Nephron progenitor cell (in vitro differentiated cells): ENCODE measurements around the gene RNF157.

Source experiments
- DNase-seq: peaks from one replicate; pipeline ENCODE4 v3.0.0; 2021
- H3K27ac Mint-ChIP-seq: 2 replicates; pipeline ENCODE4 v1.8.0; 2021; ENCODE audit warnings: mild to moderate bottlenecking, moderate library complexity, mixed read lengths
- H3K27me3 Mint-ChIP-seq: 2 replicates; pipeline ENCODE4 v1.8.0; 2021; ENCODE audit warnings: mild to moderate bottlenecking, low read depth, mixed read lengths; ENCODE audit not compliant: poor library complexity
- H3K36me3 Mint-ChIP-seq: 2 replicates; pipeline ENCODE4 v1.8.0; 2021; ENCODE audit warnings: low read depth, mixed read lengths
- H3K4me1 Mint-ChIP-seq: 2 replicates; pipeline ENCODE4 v1.8.0; 2021; ENCODE audit warnings: mixed read lengths
- H3K4me3 Mint-ChIP-seq: 2 replicates; pipeline ENCODE4 v1.8.0; 2021; ENCODE audit warnings: mild to moderate bottlenecking, moderate library complexity, mixed read lengths
- H3K9me3 Mint-ChIP-seq: 2 replicates; pipeline ENCODE4 v1.8.0; 2021; ENCODE audit warnings: mild to moderate bottlenecking, moderate library complexity, mixed read lengths
- TF ChIP-seq, protein P1 (sequence below): fragments of 200-600 bp; sonication (generic); IDR thresholded peaks from 2 replicates; pipeline ENCODE4 v1.5.0; 2021; ENCODE audit warnings: antibody characterized with exemption

The RNF157 gene

GRCh38 chr17:76102944-76103273 lies 137.4 kb downstream of the RNF157 start:
- DNase-seq, result no peak
- Mint-ChIP-seq H3K36me3 (peaks cover 37% of the 10 kb centered on the region), H3K4me3 (peak overlapping the region; percentile 92), H3K27ac (peak overlapping the region; percentile 5), H3K9me3 (no peaks in the 10 kb centered on the region), H3K27me3 (peaks cover 3% of the 10 kb centered on the region), H3K4me1 (peaks cover 12% of the 10 kb centered on the region)
- TF ChIP-seq, protein P1, sequence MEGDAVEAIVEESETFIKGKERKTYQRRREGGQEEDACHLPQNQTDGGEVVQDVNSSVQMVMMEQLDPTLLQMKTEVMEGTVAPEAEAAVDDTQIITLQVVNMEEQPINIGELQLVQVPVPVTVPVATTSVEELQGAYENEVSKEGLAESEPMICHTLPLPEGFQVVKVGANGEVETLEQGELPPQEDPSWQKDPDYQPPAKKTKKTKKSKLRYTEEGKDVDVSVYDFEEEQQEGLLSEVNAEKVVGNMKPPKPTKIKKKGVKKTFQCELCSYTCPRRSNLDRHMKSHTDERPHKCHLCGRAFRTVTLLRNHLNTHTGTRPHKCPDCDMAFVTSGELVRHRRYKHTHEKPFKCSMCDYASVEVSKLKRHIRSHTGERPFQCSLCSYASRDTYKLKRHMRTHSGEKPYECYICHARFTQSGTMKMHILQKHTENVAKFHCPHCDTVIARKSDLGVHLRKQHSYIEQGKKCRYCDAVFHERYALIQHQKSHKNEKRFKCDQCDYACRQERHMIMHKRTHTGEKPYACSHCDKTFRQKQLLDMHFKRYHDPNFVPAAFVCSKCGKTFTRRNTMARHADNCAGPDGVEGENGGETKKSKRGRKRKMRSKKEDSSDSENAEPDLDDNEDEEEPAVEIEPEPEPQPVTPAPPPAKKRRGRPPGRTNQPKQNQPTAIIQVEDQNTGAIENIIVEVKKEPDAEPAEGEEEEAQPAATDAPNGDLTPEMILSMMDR, result no peak

DNA sequence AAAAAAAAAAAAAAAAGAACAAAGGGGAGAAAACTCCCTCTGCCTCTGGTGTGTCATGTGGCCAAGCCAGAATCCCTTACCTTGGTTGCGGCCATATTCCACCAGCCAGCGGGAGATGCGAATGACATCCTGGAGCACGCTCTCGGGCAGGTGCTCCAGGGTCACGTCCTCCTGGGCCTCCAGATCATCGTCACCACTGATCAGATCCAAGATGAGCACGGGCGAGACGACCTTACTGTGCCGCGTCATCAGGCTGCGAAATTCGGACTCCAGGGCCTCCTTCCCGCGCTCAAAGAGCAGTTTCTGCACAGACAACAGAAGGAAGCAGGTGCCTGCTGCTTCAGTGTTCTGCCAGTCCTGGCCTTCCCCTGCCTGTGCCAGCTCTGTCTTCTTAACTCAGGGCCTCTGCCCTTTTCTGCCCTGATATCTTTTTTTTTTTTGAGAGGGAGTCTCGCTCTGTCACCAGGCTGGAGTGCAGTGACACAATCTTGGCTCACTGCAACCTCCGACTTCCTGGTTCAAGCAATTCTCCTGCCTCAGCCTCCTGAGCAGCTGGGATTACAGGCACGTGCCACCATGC lies 142.5 kb downstream of the RNF157 start:
- peaks cover 69% of the 10 kb centered on the region for H3K36me3 Mint-ChIP-seq
- TF ChIP-seq, protein P1, result no peak
- H3K9me3 Mint-ChIP-seq, result no peaks in the 10 kb centered on the region
- peaks cover 3% of the 10 kb centered on the region for H3K4me1 Mint-ChIP-seq
- H3K27me3 Mint-ChIP-seq, result no peaks in the 10 kb centered on the region
- H3K27ac Mint-ChIP-seq, result no peak overlapping the region
- no peak for DNase-seq
- no peak overlapping the region for H3K4me3 Mint-ChIP-seq

DNA sequence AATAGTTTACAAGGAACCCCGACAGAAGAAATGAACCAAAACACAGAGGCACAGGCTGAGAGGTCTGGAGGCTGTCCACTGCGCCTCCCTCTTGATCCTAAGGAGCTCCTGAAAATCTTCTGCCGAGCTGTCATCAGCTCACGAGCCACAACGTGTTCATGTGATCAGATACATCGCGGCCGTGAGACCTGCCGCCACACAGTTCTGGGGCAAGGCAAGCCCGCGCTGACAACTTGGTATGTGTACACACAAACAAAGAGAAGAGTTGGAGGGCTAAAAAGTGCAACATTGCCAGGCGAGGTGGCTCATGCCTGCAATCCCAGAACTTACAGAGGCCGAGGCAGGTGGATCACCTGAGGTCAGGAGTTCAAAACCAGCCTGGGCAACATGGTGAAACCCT lies 144.3 kb downstream of the RNF157 start:
- no peaks in the 10 kb centered on the region for H3K4me1 Mint-ChIP-seq
- no peak overlapping the region for H3K4me3 Mint-ChIP-seq
- no peaks in the 10 kb centered on the region for H3K27me3 Mint-ChIP-seq
- H3K36me3 Mint-ChIP-seq, result peaks cover 60% of the 10 kb centered on the region
- TF ChIP-seq, protein P1, result no peak
- H3K9me3 Mint-ChIP-seq, result no peaks in the 10 kb centered on the region
- H3K27ac Mint-ChIP-seq, result no peak overlapping the region
- no peak for DNase-seq

DNA sequence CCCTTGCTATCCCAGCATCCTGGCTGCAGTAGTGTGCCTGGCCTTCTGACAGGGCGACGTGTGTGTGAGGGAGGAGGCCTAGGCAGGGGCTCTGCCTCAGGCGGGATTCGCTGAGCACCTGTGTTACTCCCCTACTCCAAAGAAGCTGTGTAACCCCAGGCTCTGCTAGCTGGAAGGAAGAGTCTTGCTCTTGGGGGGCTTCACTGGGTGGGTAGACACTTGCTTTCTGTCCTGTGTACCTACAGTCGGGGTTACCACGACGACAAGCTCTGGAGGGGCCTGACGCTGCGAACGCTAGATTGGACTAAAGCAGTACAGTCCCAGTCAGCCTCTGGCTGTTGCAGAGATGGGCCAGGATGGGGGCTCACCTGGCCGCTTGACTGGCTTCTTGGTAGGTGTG lies 146.2 kb downstream of the RNF157 start:
- H3K27ac Mint-ChIP-seq, result no peak overlapping the region
- H3K36me3 Mint-ChIP-seq, result peaks cover 48% of the 10 kb centered on the region
- H3K27me3 Mint-ChIP-seq, result no peaks in the 10 kb centered on the region
- no peaks in the 10 kb centered on the region for H3K9me3 Mint-ChIP-seq
- no peaks in the 10 kb centered on the region for H3K4me1 Mint-ChIP-seq
- no peak for DNase-seq
- H3K4me3 Mint-ChIP-seq, result no peak overlapping the region
- TF ChIP-seq, protein P1, result no peak

GRCh38 chr17:76092526-76093413 lies 147.5 kb downstream of the RNF157 start:
- no peak for DNase-seq
- TF ChIP-seq, protein P1, result no peak

More at GRCh38 chr17:76092526-76093413, 147.5 kb downstream of the RNF157 start:
- peaks cover 45% of the 10 kb centered on the region for H3K36me3 Mint-ChIP-seq
- H3K4me3 Mint-ChIP-seq, result no peak overlapping the region
- H3K27me3 Mint-ChIP-seq, result no peaks in the 10 kb centered on the region
- no peaks in the 10 kb centered on the region for H3K9me3 Mint-ChIP-seq
- no peaks in the 10 kb centered on the region for H3K4me1 Mint-ChIP-seq
- H3K27ac Mint-ChIP-seq, result no peak overlapping the region
